HEK293 (cell line): ENCODE measurements around the gene IL6R.

ENCODE experiments used
- GLIS1 ChIP-seq: fragments of 450-650 bp; formaldehyde crosslinking; IDR thresholded peaks from 2 replicates; pipeline ENCODE4 v1.5.1; 2016; ENCODE audit warnings: missing biosample characterization, missing genetic modification characterization
- KLF7 ChIP-seq: fragments of 450-650 bp; formaldehyde crosslinking; IDR thresholded peaks from 2 replicates; pipeline ENCODE4 v1.5.1; 2016; ENCODE audit warnings: missing biosample characterization, missing genetic modification characterization, borderline replicate concordance
- PRDM1 ChIP-seq: fragments of 450-650 bp; formaldehyde crosslinking; IDR thresholded peaks from 2 replicates; pipeline ENCODE4; 2016; ENCODE audit warnings: missing biosample characterization, missing genetic modification characterization
- ZNF138 ChIP-seq: fragments of 450-650 bp; formaldehyde crosslinking; IDR thresholded peaks from 2 replicates; pipeline ENCODE4 v1.5.1; 2016; ENCODE audit warnings: missing biosample characterization, missing genetic modification characterization, borderline replicate concordance
- ZNF223 ChIP-seq: fragments of 450-650 bp; formaldehyde crosslinking; IDR thresholded peaks from 2 replicates; pipeline ENCODE4 v1.5.1; 2016; ENCODE audit warnings: missing biosample characterization, missing genetic modification characterization
- ZNF391 ChIP-seq: fragments of 450-650 bp; formaldehyde crosslinking; IDR thresholded peaks from 2 replicates; pipeline ENCODE4 v1.5.1; 2016; ENCODE audit warnings: low read depth, missing biosample characterization, missing genetic modification characterization, borderline replicate concordance
- ZNF416 ChIP-seq: fragments of 450-650 bp; formaldehyde crosslinking; IDR thresholded peaks from 2 replicates; pipeline ENCODE4 v1.5.1; 2016; ENCODE audit warnings: missing biosample characterization, missing genetic modification characterization
- ZNF585B ChIP-seq: fragments of 450-650 bp; formaldehyde crosslinking; IDR thresholded peaks from 2 replicates; pipeline ENCODE4 v1.5.1; 2016; ENCODE audit warnings: missing biosample characterization, missing genetic modification characterization
- ZNF629 ChIP-seq: fragments of 450-650 bp; formaldehyde crosslinking; IDR thresholded peaks from 2 replicates; pipeline ENCODE4 v1.5.1; 2017; ENCODE audit warnings: missing biosample characterization, missing genetic modification characterization
- TF ChIP-seq, protein P1 (sequence below): fragments of 450-650 bp; formaldehyde crosslinking; IDR thresholded peaks from 2 replicates; pipeline ENCODE4 v1.5.1; 2016; ENCODE audit warnings: missing biosample characterization, missing genetic modification characterization
- TF ChIP-seq, protein P2 (sequence below): fragments of 450-650 bp; formaldehyde crosslinking; IDR thresholded peaks from 2 replicates; pipeline ENCODE4 v1.5.1; 2016; ENCODE audit warnings: missing biosample characterization, missing genetic modification characterization

DNA sequence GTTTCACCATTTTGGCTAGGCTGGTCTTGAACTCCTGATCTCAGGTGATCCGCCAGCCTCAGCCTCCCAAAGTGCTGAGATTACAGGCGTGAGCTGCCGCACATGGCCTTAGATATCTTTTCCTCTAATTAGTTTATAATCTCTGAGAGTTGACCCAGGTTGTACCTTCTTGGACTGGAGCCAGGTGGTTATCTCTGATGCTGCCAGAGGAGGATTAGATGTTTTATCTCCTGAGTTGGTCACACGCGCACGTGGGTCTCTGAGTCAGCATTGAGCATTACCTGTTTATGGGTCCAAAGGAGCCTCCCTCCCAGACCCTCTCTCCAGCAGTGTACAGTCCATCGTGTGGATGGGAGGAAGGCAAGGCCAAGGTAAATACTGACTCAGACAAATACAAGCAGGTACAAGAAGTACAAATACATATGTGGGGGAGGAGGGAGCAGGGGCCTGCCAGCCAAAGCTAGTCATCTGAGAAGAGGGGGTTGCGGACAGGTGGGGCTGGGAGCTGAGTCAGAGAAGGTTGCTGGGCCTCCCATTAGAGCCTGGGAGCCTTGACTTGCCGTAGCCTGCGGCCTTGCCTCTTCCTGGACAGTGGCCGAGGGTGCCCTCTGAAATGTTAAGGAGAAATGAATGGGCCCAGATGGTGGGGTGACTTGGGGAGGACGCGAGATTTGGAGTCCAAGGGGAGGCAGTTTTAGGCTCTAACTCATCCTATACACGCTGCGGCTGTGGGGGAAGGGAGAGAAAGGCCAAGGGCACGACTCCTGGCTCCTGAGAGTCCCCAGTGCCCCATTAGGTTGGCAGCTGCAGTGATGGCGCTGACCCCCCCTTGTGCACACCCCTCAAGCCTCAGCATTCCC, 13.1 kb downstream of the IL6R start:
- TF ChIP-seq ZNF223 (tag by site-specific recombination) (no peak), ZNF391 (tag by site-specific recombination) (peak; percentile 32; the same call in 1 of the 2 replicates), ZNF585B (tag by site-specific recombination) (no peak), GLIS1 (tag by site-specific recombination) (peak; percentile 89), ZNF416 (no peak), KLF7 (tag by site-specific recombination) (no peak), ZNF138 (tag by site-specific recombination) (no peak), PRDM1 (tag by site-specific recombination) (no peak), ZNF629 (peak; percentile 75)
- TF ChIP-seq, protein P1, sequence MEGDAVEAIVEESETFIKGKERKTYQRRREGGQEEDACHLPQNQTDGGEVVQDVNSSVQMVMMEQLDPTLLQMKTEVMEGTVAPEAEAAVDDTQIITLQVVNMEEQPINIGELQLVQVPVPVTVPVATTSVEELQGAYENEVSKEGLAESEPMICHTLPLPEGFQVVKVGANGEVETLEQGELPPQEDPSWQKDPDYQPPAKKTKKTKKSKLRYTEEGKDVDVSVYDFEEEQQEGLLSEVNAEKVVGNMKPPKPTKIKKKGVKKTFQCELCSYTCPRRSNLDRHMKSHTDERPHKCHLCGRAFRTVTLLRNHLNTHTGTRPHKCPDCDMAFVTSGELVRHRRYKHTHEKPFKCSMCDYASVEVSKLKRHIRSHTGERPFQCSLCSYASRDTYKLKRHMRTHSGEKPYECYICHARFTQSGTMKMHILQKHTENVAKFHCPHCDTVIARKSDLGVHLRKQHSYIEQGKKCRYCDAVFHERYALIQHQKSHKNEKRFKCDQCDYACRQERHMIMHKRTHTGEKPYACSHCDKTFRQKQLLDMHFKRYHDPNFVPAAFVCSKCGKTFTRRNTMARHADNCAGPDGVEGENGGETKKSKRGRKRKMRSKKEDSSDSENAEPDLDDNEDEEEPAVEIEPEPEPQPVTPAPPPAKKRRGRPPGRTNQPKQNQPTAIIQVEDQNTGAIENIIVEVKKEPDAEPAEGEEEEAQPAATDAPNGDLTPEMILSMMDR (tag by site-specific recombination), result no peak
- TF ChIP-seq, protein P2, sequence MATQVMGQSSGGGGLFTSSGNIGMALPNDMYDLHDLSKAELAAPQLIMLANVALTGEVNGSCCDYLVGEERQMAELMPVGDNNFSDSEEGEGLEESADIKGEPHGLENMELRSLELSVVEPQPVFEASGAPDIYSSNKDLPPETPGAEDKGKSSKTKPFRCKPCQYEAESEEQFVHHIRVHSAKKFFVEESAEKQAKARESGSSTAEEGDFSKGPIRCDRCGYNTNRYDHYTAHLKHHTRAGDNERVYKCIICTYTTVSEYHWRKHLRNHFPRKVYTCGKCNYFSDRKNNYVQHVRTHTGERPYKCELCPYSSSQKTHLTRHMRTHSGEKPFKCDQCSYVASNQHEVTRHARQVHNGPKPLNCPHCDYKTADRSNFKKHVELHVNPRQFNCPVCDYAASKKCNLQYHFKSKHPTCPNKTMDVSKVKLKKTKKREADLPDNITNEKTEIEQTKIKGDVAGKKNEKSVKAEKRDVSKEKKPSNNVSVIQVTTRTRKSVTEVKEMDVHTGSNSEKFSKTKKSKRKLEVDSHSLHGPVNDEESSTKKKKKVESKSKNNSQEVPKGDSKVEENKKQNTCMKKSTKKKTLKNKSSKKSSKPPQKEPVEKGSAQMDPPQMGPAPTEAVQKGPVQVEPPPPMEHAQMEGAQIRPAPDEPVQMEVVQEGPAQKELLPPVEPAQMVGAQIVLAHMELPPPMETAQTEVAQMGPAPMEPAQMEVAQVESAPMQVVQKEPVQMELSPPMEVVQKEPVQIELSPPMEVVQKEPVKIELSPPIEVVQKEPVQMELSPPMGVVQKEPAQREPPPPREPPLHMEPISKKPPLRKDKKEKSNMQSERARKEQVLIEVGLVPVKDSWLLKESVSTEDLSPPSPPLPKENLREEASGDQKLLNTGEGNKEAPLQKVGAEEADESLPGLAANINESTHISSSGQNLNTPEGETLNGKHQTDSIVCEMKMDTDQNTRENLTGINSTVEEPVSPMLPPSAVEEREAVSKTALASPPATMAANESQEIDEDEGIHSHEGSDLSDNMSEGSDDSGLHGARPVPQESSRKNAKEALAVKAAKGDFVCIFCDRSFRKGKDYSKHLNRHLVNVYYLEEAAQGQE (tag by site-specific recombination), result no peak
